ENCODE results near the gene MX2.

MX2 gene

GRCh38 chr21:41442481-41443186, 80.8 kb downstream of the MX2 start:
- no peak for DNase-seq

GRCh38 chr21:41443562-41443961, 81.7 kb downstream of the MX2 start:
- no peak for DNase-seq

GRCh38 chr21:41444703-41445464, 83.1 kb downstream of the MX2 start:
- no peak for DNase-seq

GRCh38 chr21:41445465-41445862, 83.6 kb downstream of the MX2 start:
- no peak for DNase-seq

- no peak for DNase-seq
Observed at GRCh38 chr21:41446586-41446985, 84.8 kb downstream of the MX2 start.

- no peak for DNase-seq
Observed at GRCh38 chr21:41447356-41447755, 85.5 kb downstream of the MX2 start.

GRCh38 chr21:41449613-41450012, 87.8 kb downstream of the MX2 start:
- DNase-seq: no peak

- no peak for DNase-seq
Observed at GRCh38 chr21:41451753-41452676, 90.2 kb downstream of the MX2 start.

- no peak for DNase-seq
Observed at GRCh38 chr21:41453198-41453597, 91.4 kb downstream of the MX2 start.

DNA sequence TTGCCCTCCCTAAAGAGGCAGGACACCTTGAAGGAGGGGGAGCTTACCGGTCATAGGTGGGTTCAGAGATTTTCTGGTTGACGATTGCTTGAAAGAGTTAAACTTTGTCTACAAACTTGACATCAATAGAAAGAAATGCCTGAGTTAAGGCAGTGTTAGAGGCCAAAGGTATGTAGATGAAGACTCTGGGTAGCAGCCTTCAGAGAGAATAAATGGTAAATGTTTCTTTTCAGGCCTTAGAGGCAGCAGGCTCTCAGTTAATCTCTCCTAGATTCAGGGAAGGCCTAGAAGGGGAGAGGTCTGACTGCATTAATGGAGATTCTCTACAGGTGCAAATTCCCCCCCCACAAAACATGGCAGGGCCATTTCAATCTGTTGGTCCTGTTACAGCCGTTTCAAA, 91.9 kb downstream of the MX2 start:
- DNase-seq: no peak

DNA sequence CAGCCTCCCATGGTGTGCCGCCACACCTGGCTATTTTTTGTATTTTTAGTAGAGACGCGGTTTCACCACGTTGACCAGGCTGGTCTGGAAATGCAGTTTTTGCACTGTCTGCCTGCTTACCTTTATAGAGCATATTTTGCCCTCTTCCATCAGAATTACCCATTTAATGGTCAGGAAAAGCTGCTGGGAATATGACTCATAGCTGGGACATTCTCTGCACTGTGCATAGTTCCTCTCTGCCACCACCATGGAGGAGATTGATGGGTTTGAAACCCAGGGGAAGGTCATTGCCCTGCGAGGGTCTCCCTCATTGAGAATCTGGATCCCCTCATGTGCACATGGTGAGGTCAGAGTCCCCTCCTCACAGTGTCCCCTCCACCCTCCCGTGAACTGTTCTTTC, 96.3 kb downstream of the MX2 start:
- no peak for DNase-seq

GRCh38 chr21:41458559-41458958, 96.7 kb downstream of the MX2 start:
- no peak for DNase-seq
